ENCODE measurements around the gene GEMIN8.

DNA sequence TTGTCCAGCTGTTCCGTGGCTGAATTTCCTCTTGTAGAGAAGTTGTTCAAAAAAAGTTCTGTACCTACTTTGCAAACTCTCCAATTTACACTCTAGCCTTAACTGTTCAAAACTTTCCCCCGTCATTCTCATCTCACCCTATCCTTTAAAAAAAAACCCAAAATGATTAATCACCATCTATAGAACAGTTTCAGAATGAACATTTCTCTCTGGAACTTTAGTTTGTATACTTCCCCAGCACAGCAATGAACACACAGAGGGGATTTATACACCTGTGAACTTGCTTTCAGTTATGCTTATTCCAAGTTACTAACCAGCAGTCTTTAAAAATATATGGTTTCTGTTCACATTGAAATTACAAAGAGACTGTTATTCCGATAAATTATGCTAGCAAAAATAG lies 1.2 kb downstream of the GEMIN8 start:
- TF ChIP-seq, protein P1, sequence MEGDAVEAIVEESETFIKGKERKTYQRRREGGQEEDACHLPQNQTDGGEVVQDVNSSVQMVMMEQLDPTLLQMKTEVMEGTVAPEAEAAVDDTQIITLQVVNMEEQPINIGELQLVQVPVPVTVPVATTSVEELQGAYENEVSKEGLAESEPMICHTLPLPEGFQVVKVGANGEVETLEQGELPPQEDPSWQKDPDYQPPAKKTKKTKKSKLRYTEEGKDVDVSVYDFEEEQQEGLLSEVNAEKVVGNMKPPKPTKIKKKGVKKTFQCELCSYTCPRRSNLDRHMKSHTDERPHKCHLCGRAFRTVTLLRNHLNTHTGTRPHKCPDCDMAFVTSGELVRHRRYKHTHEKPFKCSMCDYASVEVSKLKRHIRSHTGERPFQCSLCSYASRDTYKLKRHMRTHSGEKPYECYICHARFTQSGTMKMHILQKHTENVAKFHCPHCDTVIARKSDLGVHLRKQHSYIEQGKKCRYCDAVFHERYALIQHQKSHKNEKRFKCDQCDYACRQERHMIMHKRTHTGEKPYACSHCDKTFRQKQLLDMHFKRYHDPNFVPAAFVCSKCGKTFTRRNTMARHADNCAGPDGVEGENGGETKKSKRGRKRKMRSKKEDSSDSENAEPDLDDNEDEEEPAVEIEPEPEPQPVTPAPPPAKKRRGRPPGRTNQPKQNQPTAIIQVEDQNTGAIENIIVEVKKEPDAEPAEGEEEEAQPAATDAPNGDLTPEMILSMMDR (IDR thresholded peaks at IDR 0.05; ENCODE audit: control extremely low read depth in 1 of 3, insufficient read depth in 1 of 3, low read depth in 1 of 3, low read length in 3 of 3) = no peak
- TF ChIP-seq ZNF274 (IDR thresholded peaks at IDR 0.05; ENCODE audit: borderline replicate concordance, extremely low read depth, low read length) = no peak
- TF ChIP-seq RNF2 (IDR thresholded peaks at IDR 0.05; ENCODE audit: borderline replicate concordance, low read depth, low read length, missing control alignments, poor library complexity, severe bottlenecking) = no peak
- no peak for TF ChIP-seq TBP (IDR thresholded peaks at IDR 0.05; ENCODE audit: low read depth, low read length)
- TF ChIP-seq CTBP2 (IDR thresholded peaks at IDR 0.05; ENCODE audit: borderline replicate concordance, insufficient read depth, insufficient read length, low read length) = no peak
- TF ChIP-seq, protein P2, sequence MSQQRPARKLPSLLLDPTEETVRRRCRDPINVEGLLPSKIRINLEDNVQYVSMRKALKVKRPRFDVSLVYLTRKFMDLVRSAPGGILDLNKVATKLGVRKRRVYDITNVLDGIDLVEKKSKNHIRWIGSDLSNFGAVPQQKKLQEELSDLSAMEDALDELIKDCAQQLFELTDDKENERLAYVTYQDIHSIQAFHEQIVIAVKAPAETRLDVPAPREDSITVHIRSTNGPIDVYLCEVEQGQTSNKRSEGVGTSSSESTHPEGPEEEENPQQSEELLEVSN (IDR thresholded peaks at IDR 0.05) = no peak
- TF ChIP-seq CEBPB (IDR thresholded peaks at IDR 0.05; ENCODE audit: low read depth, low read length) = no peak
- TF ChIP-seq EZH2 (IDR thresholded peaks at IDR 0.05; ENCODE audit: low read depth, low read length, severe bottlenecking) = no peak
- TF ChIP-seq, protein P3, sequence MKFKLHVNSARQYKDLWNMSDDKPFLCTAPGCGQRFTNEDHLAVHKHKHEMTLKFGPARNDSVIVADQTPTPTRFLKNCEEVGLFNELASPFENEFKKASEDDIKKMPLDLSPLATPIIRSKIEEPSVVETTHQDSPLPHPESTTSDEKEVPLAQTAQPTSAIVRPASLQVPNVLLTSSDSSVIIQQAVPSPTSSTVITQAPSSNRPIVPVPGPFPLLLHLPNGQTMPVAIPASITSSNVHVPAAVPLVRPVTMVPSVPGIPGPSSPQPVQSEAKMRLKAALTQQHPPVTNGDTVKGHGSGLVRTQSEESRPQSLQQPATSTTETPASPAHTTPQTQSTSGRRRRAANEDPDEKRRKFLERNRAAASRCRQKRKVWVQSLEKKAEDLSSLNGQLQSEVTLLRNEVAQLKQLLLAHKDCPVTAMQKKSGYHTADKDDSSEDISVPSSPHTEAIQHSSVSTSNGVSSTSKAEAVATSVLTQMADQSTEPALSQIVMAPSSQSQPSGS (IDR thresholded peaks at IDR 0.05; ENCODE audit: low read length) = no peak
- no peak for TF ChIP-seq BCL11A (IDR thresholded peaks at IDR 0.05; ENCODE audit: low read depth in 2 of 2, low read length in 2 of 2)
- no peak for TF ChIP-seq GABPA (IDR thresholded peaks at IDR 0.05; ENCODE audit: borderline replicate concordance, insufficient read depth, low read length)
- TF ChIP-seq, protein P4, sequence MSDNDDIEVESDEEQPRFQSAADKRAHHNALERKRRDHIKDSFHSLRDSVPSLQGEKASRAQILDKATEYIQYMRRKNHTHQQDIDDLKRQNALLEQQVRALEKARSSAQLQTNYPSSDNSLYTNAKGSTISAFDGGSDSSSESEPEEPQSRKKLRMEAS (IDR thresholded peaks at IDR 0.05) = no peak

Data from H1 (cell line).